PC-3 (cell line): Measurements from ENCODE around the gene KSR1. TPM values are rescaled to one million over a fixed set of nuclear protein-coding genes. Genes with fewer than 3 reads are reported as not detected.

Experiments
- ATAC-seq: fragments of 200-7000 bp; cut with Tn5 transposase; 2 replicates; pipeline ENCODE4 v1.9.1; 2020; ENCODE audit warnings: mild to moderate bottlenecking, moderate library complexity
- BruUV-seq: library from RNA; stranded (reverse); fragments of 400-500 nt; replicated peaks from 2 replicates; lab custom pipeline; 2021; lab: Mats Ljungman, UMichigan
- CTCF ChIA-PET: fragments of 300-600 bp; sonication (Branson Sonifier 250); formaldehyde crosslinking; loops from one replicate; lab custom pipeline; 2022; ENCODE audit warnings: antibody characterized with exemption; lab: Charles Lee
- POLR2A ChIA-PET: fragments of 300-600 bp; sonication (Branson Sonifier 250); formaldehyde crosslinking; loops from one replicate; lab custom pipeline; 2022; ENCODE audit warnings: antibody characterized with exemption; ENCODE audit not compliant: unreplicated experiment; lab: Charles Lee
- DNase-seq: peaks from one replicate; pipeline ENCODE4 v3.0.0-alpha.2; 2015
- H2AFZ ChIP-seq: fragments of 300-600 bp; sonication (generic); 2 replicates; pipeline ENCODE4 v1.6.0; 2016; ENCODE audit warnings: antibody characterized with exemption, low read length
- H3F3A ChIP-seq: fragments of 300-600 bp; sonication (generic); one replicate; pipeline ENCODE4 v1.6.0; 2017; ENCODE audit warnings: antibody characterized with exemption, low read length, control low read depth, mild to moderate bottlenecking; ENCODE audit not compliant: unreplicated experiment
- H3K27ac ChIP-seq: fragments of 300-600 bp; sonication (generic); 2 replicates; pipeline ENCODE4 v1.5.1; 2016; ENCODE audit warnings: mild to moderate bottlenecking, low read length
- H3K27me3 ChIP-seq: fragments of 300-600 bp; sonication (generic); 2 replicates; pipeline ENCODE4 v1.6.1; 2016; ENCODE audit warnings: low read length, mixed read lengths
- H3K36me3 ChIP-seq: fragments of 300-600 bp; sonication (generic); 2 replicates; pipeline ENCODE4 v1.6.1; 2016; ENCODE audit warnings: low read depth, mixed run types, low read length, mixed read lengths
- H3K4me1 ChIP-seq: fragments of 300-600 bp; sonication (generic); 2 replicates; pipeline ENCODE4 v1.5.1; 2016; ENCODE audit warnings: low read length; ENCODE audit not compliant: insufficient read depth
- H3K4me2 ChIP-seq: fragments of 300-600 bp; sonication (generic); 2 replicates; pipeline ENCODE4 v1.6.0; 2016; ENCODE audit warnings: low read length
- H3K4me3 ChIP-seq: fragments of 300-600 bp; sonication (generic); 2 replicates; pipeline ENCODE4 v1.5.1; 2016; ENCODE audit warnings: mild to moderate bottlenecking, low read length, mixed read lengths
- H3K79me2 ChIP-seq: fragments of 300-600 bp; sonication (generic); 2 replicates; pipeline ENCODE4 v1.6.1; 2017; ENCODE audit warnings: low read length, mixed read lengths
- H3K9ac ChIP-seq: fragments of 300-600 bp; sonication (generic); 2 replicates; pipeline ENCODE4 v1.6.0; 2016; ENCODE audit warnings: mild to moderate bottlenecking, low read length
- H3K9me2 ChIP-seq: fragments of 300-600 bp; sonication (generic); replicated peaks from 2 replicates; pipeline ENCODE4 v1.6.1; 2016; ENCODE audit warnings: mixed run types, low read length, mixed read lengths
- H3K9me3 ChIP-seq: fragments of 300-600 bp; sonication (generic); 2 replicates; pipeline ENCODE4 v1.6.1; 2016; ENCODE audit warnings: low read length, mixed read lengths
- H4K20me1 ChIP-seq: fragments of 300-600 bp; sonication (generic); 2 replicates; pipeline ENCODE4 v1.6.1; 2016; ENCODE audit warnings: low read length, mixed read lengths
- EZH2 ChIP-seq: fragments of 300-600 bp; sonication (generic); IDR thresholded peaks from one replicate; pipeline ENCODE4 v1.6.1; 2017; ENCODE audit warnings: antibody characterized with exemption, mild to moderate bottlenecking, low read length; ENCODE audit not compliant: unreplicated experiment
- EZH2phosphoT487 ChIP-seq: fragments of 300-600 bp; sonication (generic); IDR thresholded peaks from 2 replicates; pipeline ENCODE4 v1.6.1; 2018; ENCODE audit warnings: mild to moderate bottlenecking, antibody characterized with exemption, low read length, borderline replicate concordance
- intact Hi-C: fragments of 100-400 bp; cut with micrococcal nuclease; formaldehyde crosslinking; loops from 2 replicates; pipeline ENCODE4 v1.9.0; 2023
- total RNA-seq: library from RNA; depleted of rRNA; stranded (reverse); fragments of >200 nt; gene quantifications from 2 replicates; pipeline ENCODE4 v1.2.3, GENCODE V29; 2014
- TF ChIP-seq, protein P1 (sequence below): fragments of 300-600 bp; sonication (generic); conservative IDR thresholded peaks from 2 replicates; pipeline ENCODE4 v1.5.1; 2017; ENCODE audit warnings: antibody characterized with exemption, low read depth, mild to moderate bottlenecking, low read length

KSR1 gene
- total RNA-seq, 1 experiment from 2014 or later: 1.0 TPM

GRCh38 chr17:27562777-27563455 lies 106.7 kb downstream of the KSR1 start:
- ATAC-seq (no peak), DNase-seq (no peak)
- H2AFZ ChIP-seq: no peak overlapping the region
- H3K4me2 ChIP-seq: no peak overlapping the region
- H3K36me3 ChIP-seq: no peaks in the 10 kb centered on the region
- H3K27me3 ChIP-seq: no peaks in the 10 kb centered on the region
- no peaks in the 10 kb centered on the region for H3K9me3 ChIP-seq
- no peaks in the 10 kb centered on the region for H3K79me2 ChIP-seq
- CTCF ChIA-PET: no interaction called here
- H4K20me1 ChIP-seq: no peaks in the 10 kb centered on the region
- H3K4me1 ChIP-seq: peaks cover 10% of the 10 kb centered on the region
- no peak overlapping the region for H3K27ac ChIP-seq
- intact Hi-C loops: no loop called here
- H3K9me2 ChIP-seq: no peaks in the 10 kb centered on the region
- no peak overlapping the region for H3K4me3 ChIP-seq
- BruUV-seq: no TSS peak
- H3K9ac ChIP-seq: no peak overlapping the region
- POLR2A ChIA-PET: no interaction called here
- no peaks in the 10 kb centered on the region for H3F3A ChIP-seq
- TF ChIP-seq, protein P1, sequence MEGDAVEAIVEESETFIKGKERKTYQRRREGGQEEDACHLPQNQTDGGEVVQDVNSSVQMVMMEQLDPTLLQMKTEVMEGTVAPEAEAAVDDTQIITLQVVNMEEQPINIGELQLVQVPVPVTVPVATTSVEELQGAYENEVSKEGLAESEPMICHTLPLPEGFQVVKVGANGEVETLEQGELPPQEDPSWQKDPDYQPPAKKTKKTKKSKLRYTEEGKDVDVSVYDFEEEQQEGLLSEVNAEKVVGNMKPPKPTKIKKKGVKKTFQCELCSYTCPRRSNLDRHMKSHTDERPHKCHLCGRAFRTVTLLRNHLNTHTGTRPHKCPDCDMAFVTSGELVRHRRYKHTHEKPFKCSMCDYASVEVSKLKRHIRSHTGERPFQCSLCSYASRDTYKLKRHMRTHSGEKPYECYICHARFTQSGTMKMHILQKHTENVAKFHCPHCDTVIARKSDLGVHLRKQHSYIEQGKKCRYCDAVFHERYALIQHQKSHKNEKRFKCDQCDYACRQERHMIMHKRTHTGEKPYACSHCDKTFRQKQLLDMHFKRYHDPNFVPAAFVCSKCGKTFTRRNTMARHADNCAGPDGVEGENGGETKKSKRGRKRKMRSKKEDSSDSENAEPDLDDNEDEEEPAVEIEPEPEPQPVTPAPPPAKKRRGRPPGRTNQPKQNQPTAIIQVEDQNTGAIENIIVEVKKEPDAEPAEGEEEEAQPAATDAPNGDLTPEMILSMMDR: no peak
- no peak for TF ChIP-seq EZH2
- no peak for TF ChIP-seq EZH2phosphoT487

DNA sequence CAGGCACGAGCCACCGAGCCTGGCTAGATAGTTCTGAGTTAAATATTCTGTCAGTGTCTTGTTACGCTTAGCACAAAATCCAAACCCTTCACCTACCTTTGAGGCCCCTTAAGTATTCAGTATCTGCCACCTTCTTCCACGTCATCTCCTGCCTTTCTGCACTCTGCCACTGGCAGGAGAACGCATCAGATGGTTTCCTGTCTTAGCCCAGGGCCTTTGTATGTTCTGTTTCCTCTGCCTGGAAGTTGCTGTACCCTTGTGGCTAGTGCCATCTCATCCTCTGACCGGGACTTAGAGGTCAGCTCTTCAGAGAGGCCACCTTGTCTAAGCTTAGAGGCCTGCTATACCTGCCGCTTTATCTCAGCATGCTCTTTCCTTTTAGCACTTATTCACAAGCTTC lies 107.3 kb downstream of the KSR1 start:
- H3F3A ChIP-seq: no peaks in the 10 kb centered on the region
- DNase-seq (no peak), ATAC-seq (no peak)
- BruUV-seq: no TSS peak
- no peak overlapping the region for H3K27ac ChIP-seq
- H2AFZ ChIP-seq: no peak overlapping the region
- intact Hi-C loops: no loop called here
- TF ChIP-seq, protein P1: no peak
- TF ChIP-seq EZH2 (no peak), EZH2phosphoT487 (no peak)
- ChIA-PET CTCF (no interaction called here), POLR2A (no interaction called here)
- H3K4me3 ChIP-seq: no peak overlapping the region
- no peak overlapping the region for H3K4me2 ChIP-seq
- peaks cover 10% of the 10 kb centered on the region for H3K4me1 ChIP-seq
- no peaks in the 10 kb centered on the region for H3K27me3 ChIP-seq
- no peaks in the 10 kb centered on the region for H3K79me2 ChIP-seq
- H3K9me2 ChIP-seq: no peaks in the 10 kb centered on the region
- no peaks in the 10 kb centered on the region for H3K9me3 ChIP-seq
- no peaks in the 10 kb centered on the region for H4K20me1 ChIP-seq
- H3K36me3 ChIP-seq: no peaks in the 10 kb centered on the region
- no peak overlapping the region for H3K9ac ChIP-seq

GRCh38 chr17:27564463-27564862 lies 108.2 kb downstream of the KSR1 start:
- no TSS peak for BruUV-seq
- H2AFZ ChIP-seq: no peak overlapping the region
- H3F3A ChIP-seq: no peaks in the 10 kb centered on the region
- H3K4me3 ChIP-seq: no peak overlapping the region
- no peak overlapping the region for H3K4me2 ChIP-seq
- no peak overlapping the region for H3K27ac ChIP-seq
- no peaks in the 10 kb centered on the region for H3K9me2 ChIP-seq
- DNase-seq (no peak), ATAC-seq (no peak)
- no peak overlapping the region for H3K9ac ChIP-seq
- ChIA-PET POLR2A (no interaction called here), CTCF (no interaction called here)
- H3K36me3 ChIP-seq: no peaks in the 10 kb centered on the region
- H3K79me2 ChIP-seq: no peaks in the 10 kb centered on the region
- intact Hi-C loops: no loop called here
- H3K4me1 ChIP-seq: peaks cover 10% of the 10 kb centered on the region
- no peaks in the 10 kb centered on the region for H3K9me3 ChIP-seq
- TF ChIP-seq EZH2phosphoT487 (no peak), EZH2 (no peak)
- TF ChIP-seq, protein P1: no peak
- no peaks in the 10 kb centered on the region for H4K20me1 ChIP-seq
- no peaks in the 10 kb centered on the region for H3K27me3 ChIP-seq
